ENCODE measurements around the gene WFDC11.

Gene WFDC11

DNA sequence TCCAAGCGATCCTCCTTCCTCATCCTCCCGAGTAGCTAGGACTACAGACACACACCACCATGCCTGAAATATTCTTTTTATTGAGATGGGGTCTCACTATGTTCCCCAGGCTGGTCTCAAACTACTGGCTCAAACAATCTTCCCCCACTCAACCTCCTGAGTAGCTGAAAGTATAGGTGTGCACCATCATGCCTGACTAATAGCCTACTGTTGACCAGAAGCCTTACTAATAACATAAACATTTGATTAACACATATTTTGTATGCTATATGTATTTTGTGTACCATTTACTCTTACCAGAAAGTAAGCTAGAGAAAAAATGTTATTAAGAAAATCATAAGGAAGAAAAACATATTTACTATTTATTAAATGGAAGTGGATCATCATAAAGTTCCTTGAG, 52.4 kb downstream of the WFDC11 start:
- Histone ChIP-seq H3K9me3 (ENCODE audit: control insufficient read depth, low read depth, low read length) (no peaks in the 10 kb centered on the region), H3K27ac (ENCODE audit: low read length) (no peak overlapping the region), H3K27me3 (ENCODE audit: control insufficient read depth, insufficient read depth, low read length) (no peaks in the 10 kb centered on the region), H3K4me1 (ENCODE audit: control insufficient read depth, low read depth, low read length) (no peaks in the 10 kb centered on the region), H3K36me3 (ENCODE audit: control insufficient read depth, low read depth, low read length) (no peaks in the 10 kb centered on the region), H3K4me3 (ENCODE audit: low read length) (no peak overlapping the region), H3K9ac (ENCODE audit: low read length) (no peak overlapping the region)

DNA sequence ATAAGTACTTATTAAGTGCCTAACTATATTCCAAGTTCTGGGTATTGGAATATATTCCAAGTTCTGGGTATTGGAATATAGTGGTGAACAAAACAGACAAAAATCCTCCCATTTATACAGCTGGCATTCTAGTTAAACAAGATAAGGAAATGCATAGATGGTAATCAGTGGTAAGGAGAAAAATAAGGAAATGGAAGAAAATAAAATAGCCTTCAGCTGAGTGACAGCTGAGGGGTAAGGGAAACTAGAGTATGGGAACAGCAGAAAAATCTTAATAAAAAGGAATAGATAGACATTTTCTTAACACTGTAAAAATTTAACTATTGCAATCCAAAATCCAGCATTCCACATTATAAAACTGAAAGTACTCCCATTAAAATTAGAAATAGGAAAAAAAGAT, 57.7 kb downstream of the WFDC11 start:
- H3K27ac ChIP-seq (ENCODE audit: low read length), result no peak overlapping the region
- H3K36me3 ChIP-seq (ENCODE audit: control insufficient read depth, low read depth, low read length), result no peaks in the 10 kb centered on the region
- no peaks in the 10 kb centered on the region for H3K9me3 ChIP-seq (ENCODE audit: control insufficient read depth, low read depth, low read length)
- no peak overlapping the region for H3K9ac ChIP-seq (ENCODE audit: low read length)
- H3K4me1 ChIP-seq (ENCODE audit: control insufficient read depth, low read depth, low read length), result peaks cover 6% of the 10 kb centered on the region
- no peak overlapping the region for H3K4me3 ChIP-seq (ENCODE audit: low read length)
- H3K27me3 ChIP-seq (ENCODE audit: control insufficient read depth, insufficient read depth, low read length), result no peaks in the 10 kb centered on the region

- Histone ChIP-seq H3K27me3 (ENCODE audit: control insufficient read depth, insufficient read depth, low read length) (no peaks in the 10 kb centered on the region), H3K36me3 (ENCODE audit: control insufficient read depth, low read depth, low read length) (no peaks in the 10 kb centered on the region), H3K9me3 (ENCODE audit: control insufficient read depth, low read depth, low read length) (no peaks in the 10 kb centered on the region), H3K9ac (ENCODE audit: low read length) (no peak overlapping the region), H3K27ac (ENCODE audit: low read length) (no peak overlapping the region), H3K4me3 (ENCODE audit: low read length) (no peak overlapping the region), H3K4me1 (ENCODE audit: control insufficient read depth, low read depth, low read length) (peaks cover 6% of the 10 kb centered on the region)
Observed at GRCh38 chr20:45611054-45611453, 59.0 kb downstream of the WFDC11 start.

DNA sequence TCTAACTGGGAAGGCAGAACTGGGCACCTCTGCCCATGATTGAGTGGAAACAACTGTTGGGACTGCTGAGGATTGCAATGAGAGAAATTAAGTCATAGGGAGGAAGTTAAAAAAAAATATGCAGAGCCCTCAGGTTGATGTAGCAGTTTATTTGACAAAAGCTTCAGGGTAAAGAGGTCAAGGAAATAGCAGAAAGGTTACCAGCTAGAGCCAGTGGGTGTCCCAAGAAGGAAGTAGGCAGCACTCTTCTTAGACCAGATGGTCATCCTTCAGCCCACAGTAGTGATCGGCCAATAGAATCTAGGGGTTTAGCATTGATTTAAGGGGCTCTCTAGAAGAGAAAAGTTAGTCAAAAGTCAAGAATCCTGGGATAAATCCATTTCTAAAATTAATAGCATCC, 62.2 kb downstream of the WFDC11 start:
- Histone ChIP-seq H3K9me3 (ENCODE audit: control insufficient read depth, low read depth, low read length) (no peaks in the 10 kb centered on the region), H3K27ac (ENCODE audit: low read length) (no peak overlapping the region), H3K9ac (ENCODE audit: low read length) (no peak overlapping the region), H3K36me3 (ENCODE audit: control insufficient read depth, low read depth, low read length) (no peaks in the 10 kb centered on the region), H3K4me1 (ENCODE audit: control insufficient read depth, low read depth, low read length) (peaks cover 6% of the 10 kb centered on the region), H3K4me3 (ENCODE audit: low read length) (no peak overlapping the region), H3K27me3 (ENCODE audit: control insufficient read depth, insufficient read depth, low read length) (no peaks in the 10 kb centered on the region)

Data from iPS-18a (cell line).